ENCODE results near the gene NAPG. TPM values are rescaled to one million over a fixed set of nuclear protein-coding genes. Genes with fewer than 3 reads are reported as not detected.
"Not testable (repeated sequence)": the region's sequence is repeated elsewhere in the genome, so short reads cannot be mapped to it uniquely, and the experiment has no call there.

The NAPG gene
- total RNA-seq, 2 donors from 2014 or later = 29.1 to 34.7 TPM

DNA sequence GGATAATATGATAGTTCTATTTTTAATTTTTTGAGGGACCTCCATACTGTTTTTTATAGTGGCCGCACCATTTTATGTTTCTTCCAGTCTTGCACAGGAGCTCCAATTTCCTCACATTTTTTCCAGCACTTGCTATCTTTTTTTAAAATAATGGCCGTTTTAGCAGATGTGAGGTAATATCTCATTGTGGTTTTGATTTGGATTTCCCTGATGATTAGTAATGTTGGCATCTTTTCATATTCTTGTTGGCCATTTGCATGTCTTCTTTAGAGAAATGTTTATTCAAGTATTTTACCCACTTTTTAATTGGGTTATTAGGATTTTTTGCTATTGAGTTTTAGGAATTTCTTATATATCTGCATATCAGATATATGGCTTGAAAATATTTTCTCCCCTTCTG lies 29.9 kb upstream of the NAPG start:
- Mint-ChIP-seq H3K27ac (no peak overlapping the region), H3K4me3 (no peak overlapping the region), H3K36me3 (no peaks in the 10 kb centered on the region), H3K9me3 (no peaks in the 10 kb centered on the region), H3K27me3 (peaks cover 19 to 51% of the 10 kb centered on the region in 2 donors), H3K4me1 (ENCODE audit: low read depth in 2 of 2) (peaks cover 7 to 9% of the 10 kb centered on the region in 2 donors)
- no peak for DNase-seq (ENCODE audit: low spot score)
- no peak for ATAC-seq

DNA sequence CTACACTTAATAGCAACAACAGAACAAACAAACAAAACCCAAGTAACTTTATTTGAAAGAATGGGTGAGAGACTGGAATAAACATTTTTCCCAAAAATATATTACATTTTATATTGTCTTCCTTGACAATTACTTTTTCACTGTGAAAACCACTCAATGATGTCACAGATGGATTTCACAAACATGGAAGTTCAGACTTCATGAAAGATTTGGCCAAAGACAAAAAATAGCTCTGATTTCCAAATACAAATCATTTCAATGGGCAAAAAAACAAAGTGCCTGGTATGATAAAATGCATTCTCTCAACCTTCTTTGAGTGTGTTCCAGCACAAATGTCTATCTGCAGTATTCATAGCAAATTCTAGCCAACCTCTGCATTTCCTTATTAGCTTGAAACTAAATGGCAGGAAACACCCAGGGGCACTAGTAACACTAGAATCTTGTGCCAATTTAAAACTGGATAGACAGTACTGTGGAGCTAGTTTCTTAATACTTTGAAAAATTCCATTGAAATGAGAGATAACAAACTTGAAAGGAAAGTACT lies 28.5 kb upstream of the NAPG start:
- Mint-ChIP-seq H3K36me3 (no peaks in the 10 kb centered on the region), H3K27ac (no peak overlapping the region), H3K4me1 (ENCODE audit: low read depth in 2 of 2) (peaks cover 6 to 9% of the 10 kb centered on the region in 2 donors), H3K27me3 (peaks cover 24 to 65% of the 10 kb centered on the region in 2 donors), H3K9me3 (no peaks in the 10 kb centered on the region), H3K4me3 (no peak overlapping the region)
- ATAC-seq (no peak), DNase-seq (ENCODE audit: low spot score) (no peak)

DNA sequence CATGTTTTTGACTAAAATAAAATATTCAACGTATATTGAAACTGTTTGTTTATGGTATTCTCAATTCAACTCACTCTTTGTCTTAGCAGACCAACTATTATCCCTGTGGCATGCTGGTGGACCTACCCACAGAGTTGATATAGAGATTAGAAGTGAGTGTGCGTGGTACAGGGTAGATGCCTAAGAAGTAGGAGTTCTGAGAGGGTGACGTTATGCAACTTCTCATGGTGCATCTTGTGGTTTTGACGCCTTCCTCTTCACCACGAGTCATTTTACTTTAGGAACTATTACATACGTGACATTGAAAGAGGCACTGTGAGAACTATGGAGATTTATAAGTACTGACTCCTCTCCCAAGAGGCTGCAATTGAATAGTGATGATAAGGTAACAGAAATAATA lies 26.6 kb upstream of the NAPG start:
- ATAC-seq (peak in 1 of 2 donors; percentile 65), DNase-seq (ENCODE audit: low spot score) (no peak)
- Mint-ChIP-seq H3K36me3 (no peaks in the 10 kb centered on the region), H3K27me3 (peaks cover 30 to 84% of the 10 kb centered on the region in 2 donors), H3K9me3 (no peaks in the 10 kb centered on the region), H3K4me3 (no peak overlapping the region), H3K27ac (no peak overlapping the region), H3K4me1 (ENCODE audit: low read depth in 2 of 2) (peaks cover 6 to 9% of the 10 kb centered on the region in 2 donors)

DNA sequence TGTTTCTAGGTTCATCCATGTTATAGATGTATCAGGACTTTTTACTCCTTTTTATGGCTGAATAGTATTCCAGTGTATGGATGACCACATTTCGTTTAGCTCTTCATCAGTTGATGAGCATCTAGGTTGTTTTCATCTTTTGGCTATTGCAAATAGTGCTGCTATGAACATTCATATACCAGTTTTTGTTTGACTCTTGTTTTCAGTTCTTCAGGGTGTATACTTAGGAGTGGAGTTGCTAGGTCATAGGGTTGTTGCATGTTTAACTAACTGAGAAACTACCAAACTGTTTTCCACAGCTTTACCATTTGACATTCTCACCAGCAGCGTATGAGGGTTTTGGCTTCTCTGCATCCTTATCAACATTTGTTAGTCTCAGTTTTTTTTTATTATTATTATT lies 25.8 kb upstream of the NAPG start:
- H3K27me3 Mint-ChIP-seq = peaks cover 35 to 88% of the 10 kb centered on the region in 2 donors
- H3K9me3 Mint-ChIP-seq = peaks cover 3% of the 10 kb centered on the region
- peaks cover 5% of the 10 kb centered on the region for H3K36me3 Mint-ChIP-seq
- ATAC-seq (no peak), DNase-seq (ENCODE audit: low spot score) (no peak)
- H3K27ac Mint-ChIP-seq = no peak overlapping the region
- no peak overlapping the region for H3K4me3 Mint-ChIP-seq
- peaks cover 6 to 9% of the 10 kb centered on the region in 2 donors for H3K4me1 Mint-ChIP-seq (ENCODE audit: low read depth in 2 of 2)

DNA sequence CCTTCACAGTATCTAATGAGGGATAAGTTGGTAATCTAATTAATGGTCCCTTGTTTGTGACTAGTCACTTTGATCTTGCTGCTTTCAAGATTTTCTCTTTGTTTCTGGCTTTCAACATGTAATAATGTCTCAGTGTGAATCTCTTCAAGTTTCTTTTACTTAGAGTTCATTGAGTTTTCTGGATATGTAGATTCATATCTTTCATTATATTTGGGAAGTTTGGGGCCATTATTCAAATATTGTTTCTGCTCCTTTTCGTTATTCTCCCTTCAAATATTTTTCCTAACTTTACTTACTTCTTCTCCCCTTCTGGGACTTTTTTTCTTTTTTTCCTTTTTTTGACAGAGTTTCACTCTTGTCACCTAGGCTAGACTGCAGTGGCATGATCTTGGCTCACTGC lies 21.1 kb upstream of the NAPG start:
- Mint-ChIP-seq H3K4me1 (ENCODE audit: low read depth in 2 of 2) (no peaks in the 10 kb centered on the region), H3K27me3 (peaks cover 22 to 65% of the 10 kb centered on the region in 2 donors), H3K36me3 (peaks cover 18% of the 10 kb centered on the region), H3K27ac (no peak overlapping the region), H3K9me3 (peaks cover 3% of the 10 kb centered on the region), H3K4me3 (no peak overlapping the region)
- DNase-seq (ENCODE audit: low spot score) = no peak
- no peak for ATAC-seq

DNA sequence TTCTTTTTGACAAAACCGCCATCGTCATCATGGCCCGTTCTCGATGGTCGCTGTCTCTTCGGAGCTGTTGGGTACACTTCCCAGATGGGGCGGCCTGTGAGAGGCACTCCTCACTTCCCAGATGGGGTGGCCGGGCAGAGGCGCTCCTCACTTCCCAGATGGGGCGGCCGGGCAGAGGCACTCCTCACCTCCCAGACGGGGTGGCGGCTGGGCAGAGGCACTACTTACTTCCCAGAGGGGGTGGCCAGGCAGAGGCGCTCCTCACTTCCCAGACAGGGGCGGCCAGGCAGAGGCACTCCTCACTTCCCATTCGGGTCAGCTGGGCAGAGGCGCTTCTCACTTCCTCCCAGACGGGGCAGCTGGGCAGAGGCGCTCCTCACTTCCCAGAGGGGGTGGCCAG lies 19.9 kb upstream of the NAPG start:
- H3K4me1 Mint-ChIP-seq (ENCODE audit: low read depth in 2 of 2); ATAC-seq; H3K4me3 Mint-ChIP-seq; H3K27ac Mint-ChIP-seq; H3K9me3 Mint-ChIP-seq; DNase-seq (ENCODE audit: low spot score): not testable (repeated sequence)
- Mint-ChIP-seq H3K36me3 (peaks cover 18% of the 10 kb centered on the region), H3K27me3 (peaks cover 26 to 58% of the 10 kb centered on the region in 2 donors)

DNA sequence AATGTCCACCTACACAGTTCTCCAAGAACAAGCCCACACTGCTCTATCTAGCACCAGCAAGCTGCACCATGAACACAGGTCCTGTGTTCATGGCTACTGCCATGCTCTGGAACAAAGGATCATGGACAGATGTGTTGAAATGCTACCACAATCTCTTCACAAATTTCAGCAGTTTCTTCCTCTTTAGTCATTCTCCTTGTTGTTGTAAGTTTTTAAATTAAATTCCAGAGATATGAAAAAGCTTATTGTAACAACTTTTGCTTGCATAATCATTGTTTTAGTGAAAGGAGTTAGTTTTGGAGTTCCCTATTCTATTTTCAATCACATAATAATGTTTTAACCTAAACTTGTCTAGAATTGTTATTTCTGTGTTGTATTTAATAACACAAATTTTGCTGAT lies 17.2 kb upstream of the NAPG start:
- Mint-ChIP-seq H3K4me3 (no peak overlapping the region), H3K4me1 (ENCODE audit: low read depth in 2 of 2) (no peaks in the 10 kb centered on the region), H3K27ac (no peak overlapping the region), H3K27me3 (peaks cover 21 to 45% of the 10 kb centered on the region in 2 donors), H3K9me3 (peaks cover 3% of the 10 kb centered on the region), H3K36me3 (peaks cover 18% of the 10 kb centered on the region)
- ATAC-seq (no peak), DNase-seq (ENCODE audit: low spot score) (no peak)

DNA sequence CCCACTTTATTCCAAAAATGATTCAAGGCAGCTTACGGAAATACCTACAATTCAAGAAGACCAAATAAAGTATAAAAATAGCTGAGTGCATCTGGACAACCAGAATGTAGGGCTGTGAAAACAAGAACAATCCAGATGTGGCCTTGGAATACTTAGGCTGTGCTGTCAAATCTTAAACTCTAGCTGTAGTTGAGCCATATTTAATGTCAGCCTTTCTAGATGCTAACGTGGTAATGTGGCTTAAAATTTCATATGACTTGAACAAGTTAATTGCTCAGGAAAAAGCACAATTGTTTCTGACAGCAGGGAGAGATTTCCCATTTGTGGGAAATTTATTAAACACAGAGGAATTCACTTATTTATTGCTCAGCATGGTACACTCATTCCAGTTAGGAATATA lies 14.6 kb upstream of the NAPG start:
- H3K27me3 Mint-ChIP-seq = peaks cover 26 to 41% of the 10 kb centered on the region in 2 donors
- peaks cover 13% of the 10 kb centered on the region for H3K36me3 Mint-ChIP-seq
- no peak overlapping the region for H3K27ac Mint-ChIP-seq
- H3K4me1 Mint-ChIP-seq (ENCODE audit: low read depth in 2 of 2) = no peaks in the 10 kb centered on the region
- H3K4me3 Mint-ChIP-seq = no peak overlapping the region
- ATAC-seq = no peak
- no peak for DNase-seq (ENCODE audit: low spot score)
- H3K9me3 Mint-ChIP-seq = no peaks in the 10 kb centered on the region

DNA sequence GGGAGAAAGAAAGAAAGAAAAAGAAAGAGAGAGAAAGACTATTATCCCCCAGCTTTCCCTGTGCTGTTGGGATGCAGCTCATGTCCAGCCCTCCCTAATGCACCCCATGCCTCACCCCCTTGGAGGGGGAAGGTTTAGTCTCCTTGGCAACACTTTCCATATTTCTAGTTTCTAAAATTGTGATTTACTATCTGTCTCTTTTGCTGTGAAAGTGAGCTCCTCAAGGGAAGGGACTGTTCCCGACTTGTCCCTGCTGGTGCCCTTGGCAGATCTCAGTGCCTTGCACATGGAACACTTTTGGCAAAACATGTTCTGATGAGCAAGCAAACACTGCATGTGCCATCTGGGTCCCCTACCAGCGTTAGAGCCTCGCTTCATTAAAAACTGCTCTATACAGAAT lies 11.7 kb upstream of the NAPG start:
- no peaks in the 10 kb centered on the region for H3K36me3 Mint-ChIP-seq
- no peaks in the 10 kb centered on the region for H3K4me1 Mint-ChIP-seq (ENCODE audit: low read depth in 2 of 2)
- no peak overlapping the region for H3K27ac Mint-ChIP-seq
- DNase-seq (ENCODE audit: low spot score) (no peak), ATAC-seq (no peak)
- H3K9me3 Mint-ChIP-seq = no peaks in the 10 kb centered on the region
- H3K27me3 Mint-ChIP-seq = peaks cover 36 to 59% of the 10 kb centered on the region in 2 donors
- no peak overlapping the region for H3K4me3 Mint-ChIP-seq

DNA sequence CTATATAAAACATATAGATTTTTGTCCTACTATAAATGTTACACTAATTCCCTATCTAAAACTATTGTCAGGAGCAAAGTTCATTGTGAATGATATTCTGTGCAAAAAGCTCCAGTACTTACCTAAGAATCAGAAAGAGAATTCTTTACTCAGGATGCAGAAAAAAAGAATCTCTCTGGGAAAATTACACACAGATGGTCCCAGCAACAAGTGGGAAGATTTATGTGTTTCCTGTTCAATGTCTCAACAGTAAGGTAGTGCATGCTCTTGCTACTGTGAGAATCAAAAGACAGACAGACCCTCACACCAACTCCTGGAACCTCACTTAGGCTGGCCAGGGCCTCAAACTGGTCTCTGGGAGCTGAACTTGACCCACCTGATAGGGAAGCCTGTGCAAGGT lies 11.2 kb upstream of the NAPG start:
- Mint-ChIP-seq H3K27me3 (peaks cover 41 to 61% of the 10 kb centered on the region in 2 donors), H3K27ac (no peak overlapping the region), H3K4me3 (no peak overlapping the region), H3K4me1 (ENCODE audit: low read depth in 2 of 2) (peaks cover 0 to 3% of the 10 kb centered on the region in 2 donors), H3K9me3 (no peaks in the 10 kb centered on the region), H3K36me3 (no peaks in the 10 kb centered on the region)
- ATAC-seq = no peak
- DNase-seq (ENCODE audit: low spot score) = no peak

DNA sequence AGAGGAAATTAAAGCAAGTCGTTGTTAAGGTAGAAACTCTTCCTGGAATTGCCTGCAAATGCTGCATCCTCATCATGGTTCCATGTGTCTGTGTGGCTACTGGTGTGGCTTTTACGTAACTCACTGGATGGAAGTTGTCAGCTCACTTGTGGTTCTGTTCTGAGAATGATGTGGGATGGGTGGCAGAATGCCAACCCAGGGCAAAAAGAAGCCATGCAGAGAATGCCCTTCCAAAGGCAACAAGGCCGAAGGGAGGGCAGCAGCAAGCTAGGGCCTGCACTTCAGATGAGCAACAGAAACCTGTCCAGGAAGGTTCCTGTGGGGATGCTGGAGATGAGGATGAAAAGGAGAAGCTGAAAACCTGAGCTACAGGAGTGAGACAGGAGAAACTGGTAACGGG lies 10.4 kb upstream of the NAPG start:
- Mint-ChIP-seq H3K27ac (no peak overlapping the region), H3K4me3 (no peak overlapping the region), H3K4me1 (ENCODE audit: low read depth in 2 of 2) (peaks cover 0 to 3% of the 10 kb centered on the region in 2 donors), H3K36me3 (no peaks in the 10 kb centered on the region), H3K27me3 (peaks cover 43 to 63% of the 10 kb centered on the region in 2 donors), H3K9me3 (no peaks in the 10 kb centered on the region)
- DNase-seq (ENCODE audit: low spot score) (no peak), ATAC-seq (no peak)

DNA sequence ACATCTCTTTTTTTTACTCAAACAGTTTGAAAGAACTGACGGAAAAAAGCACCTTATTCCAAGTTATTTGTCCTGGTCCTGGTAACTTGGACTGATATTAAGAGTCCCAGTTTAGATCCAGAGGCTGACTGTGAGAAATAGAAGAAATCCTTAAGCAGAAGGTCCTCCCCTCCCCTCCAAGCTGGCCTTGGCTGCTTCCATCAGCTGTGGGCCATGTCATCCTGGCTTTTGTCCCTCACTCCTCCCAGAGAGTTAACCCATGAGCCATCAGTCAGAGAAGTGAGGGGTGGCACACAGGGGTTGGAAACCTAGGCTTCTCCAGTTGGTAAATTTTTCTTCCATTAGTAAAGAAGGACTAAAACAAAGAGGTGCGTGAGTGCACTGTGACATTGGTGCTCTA lies 9.7 kb upstream of the NAPG start:
- H3K4me1 Mint-ChIP-seq (ENCODE audit: low read depth in 2 of 2) = peaks cover 0 to 3% of the 10 kb centered on the region in 2 donors
- no peaks in the 10 kb centered on the region for H3K36me3 Mint-ChIP-seq
- ATAC-seq (no peak), DNase-seq (ENCODE audit: low spot score) (no peak)
- no peak overlapping the region for H3K4me3 Mint-ChIP-seq
- H3K9me3 Mint-ChIP-seq = no peaks in the 10 kb centered on the region
- H3K27me3 Mint-ChIP-seq = peaks cover 40 to 63% of the 10 kb centered on the region in 2 donors
- no peak overlapping the region for H3K27ac Mint-ChIP-seq

DNA sequence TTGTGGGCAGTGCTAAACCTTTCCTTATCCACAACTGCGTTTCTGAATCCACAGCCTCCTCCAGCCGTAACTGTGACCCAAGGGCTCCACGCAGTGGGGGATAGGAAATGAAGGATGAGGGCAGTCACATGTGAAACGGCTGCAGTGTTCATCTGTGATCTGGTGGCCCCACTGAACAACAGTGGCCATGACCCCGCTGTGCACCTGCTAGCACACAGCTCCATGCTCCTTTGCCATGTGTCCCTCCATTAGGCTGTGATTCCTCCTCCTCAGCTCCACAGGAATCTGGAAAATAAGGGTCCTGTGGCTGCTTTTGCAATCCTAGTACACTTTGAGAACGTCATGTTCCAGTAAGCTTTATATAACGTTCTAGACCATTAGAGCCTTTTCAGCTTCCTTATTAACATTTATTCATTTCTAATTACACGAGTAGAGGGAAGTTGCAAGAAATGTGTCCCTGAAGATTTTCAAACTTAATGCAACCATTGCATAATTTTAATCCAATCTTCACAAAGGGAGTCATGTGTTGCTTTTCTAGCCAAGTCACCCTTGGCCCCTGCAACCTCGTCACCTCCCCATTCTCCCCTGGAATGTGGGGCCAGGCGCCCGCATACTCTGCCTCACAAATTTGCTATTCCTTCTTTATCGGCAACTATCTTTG lies 7.1 kb upstream of the NAPG start:
- ATAC-seq (no peak), DNase-seq (ENCODE audit: low spot score) (no peak)
- no peak overlapping the region for H3K4me3 Mint-ChIP-seq
- no peaks in the 10 kb centered on the region for H3K36me3 Mint-ChIP-seq
- H3K27ac Mint-ChIP-seq = no peak overlapping the region
- peaks cover 45 to 63% of the 10 kb centered on the region in 2 donors for H3K27me3 Mint-ChIP-seq
- no peaks in the 10 kb centered on the region for H3K9me3 Mint-ChIP-seq
- peaks cover 0 to 3% of the 10 kb centered on the region in 2 donors for H3K4me1 Mint-ChIP-seq (ENCODE audit: low read depth in 2 of 2)

DNA sequence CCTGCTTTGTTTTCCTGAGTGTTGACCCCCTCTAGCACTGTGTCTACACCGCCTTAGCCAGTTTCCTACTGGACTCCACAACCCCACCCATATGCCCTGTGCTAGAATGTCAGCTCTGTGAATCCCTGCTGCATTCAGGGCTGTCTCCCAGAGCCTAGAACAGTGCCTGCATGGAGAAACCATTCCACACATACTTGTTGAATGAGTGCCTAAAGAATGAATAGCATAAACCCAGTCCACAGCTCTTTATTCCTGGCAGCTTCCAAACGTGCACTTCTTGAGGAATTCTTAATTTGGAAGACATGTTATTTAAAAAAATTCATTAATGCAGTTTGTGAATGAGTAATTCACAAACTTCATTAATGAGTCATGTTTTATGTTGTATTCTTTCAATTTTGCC lies 6.5 kb upstream of the NAPG start:
- Mint-ChIP-seq H3K9me3 (no peaks in the 10 kb centered on the region), H3K27ac (no peak overlapping the region), H3K4me1 (ENCODE audit: low read depth in 2 of 2) (peaks cover 1 to 4% of the 10 kb centered on the region in 2 donors), H3K27me3 (peaks cover 43 to 57% of the 10 kb centered on the region in 2 donors), H3K4me3 (no peak overlapping the region), H3K36me3 (no peaks in the 10 kb centered on the region)
- DNase-seq (ENCODE audit: low spot score) (no peak), ATAC-seq (no peak)

Measured in natural killer cell treated with Interleukin-12 subunit alpha and Interleukin-12 subunit beta and Interleukin-15 and Interleukin-18, amount 100 ng/mL, for 72 hours (primary cell).